RPMI8226 (cell line): ENCODE data around the gene DYNLT4.
"Not testable (repeated sequence)": the region's sequence is repeated elsewhere in the genome, so short reads cannot be mapped to it uniquely, and the experiment has no call there.

Experiments used
- DNase-seq: peaks from one replicate; pipeline ENCODE4 v3.0.0-alpha.2; 2015

Gene DYNLT4

DNA sequence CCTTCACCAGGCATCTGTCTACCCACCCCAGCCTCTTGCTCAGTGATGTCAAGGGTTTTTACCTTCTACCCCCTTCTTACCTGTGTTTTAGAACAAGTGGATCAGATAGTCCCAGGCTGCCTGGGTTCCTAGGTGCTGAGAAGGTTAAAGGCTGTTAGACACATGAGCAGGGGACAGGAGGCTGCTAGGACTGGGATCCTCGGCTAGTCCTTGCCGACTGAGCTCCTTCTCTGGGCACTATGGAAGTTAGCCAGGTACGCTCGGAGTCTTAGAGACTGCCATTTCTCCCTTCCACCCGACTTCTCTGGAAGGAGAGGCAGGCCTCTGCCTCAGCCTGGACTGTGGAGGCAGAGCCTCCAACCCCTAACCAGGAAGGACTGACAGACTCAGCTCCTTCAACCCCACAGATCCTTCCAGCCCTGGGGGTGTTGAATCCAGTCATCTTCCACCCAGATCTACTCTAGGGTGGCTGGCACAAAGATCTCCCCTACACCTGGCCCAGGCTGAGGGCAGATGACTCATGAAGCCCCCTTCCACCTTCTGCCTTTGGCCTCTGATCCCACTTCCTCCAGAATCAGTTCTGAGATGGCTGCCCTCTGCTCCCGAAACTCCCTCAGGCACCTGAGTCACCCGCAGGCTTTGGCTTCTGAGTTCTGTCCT is at the start of gene DYNLT4:
Gene DYNLT4, minus strand, starts transcription at position 648 of the 660 bp plus-strand sequence. CDS start 683 bp downstream, outside the sequence.
- DNase-seq = no peak

DNA sequence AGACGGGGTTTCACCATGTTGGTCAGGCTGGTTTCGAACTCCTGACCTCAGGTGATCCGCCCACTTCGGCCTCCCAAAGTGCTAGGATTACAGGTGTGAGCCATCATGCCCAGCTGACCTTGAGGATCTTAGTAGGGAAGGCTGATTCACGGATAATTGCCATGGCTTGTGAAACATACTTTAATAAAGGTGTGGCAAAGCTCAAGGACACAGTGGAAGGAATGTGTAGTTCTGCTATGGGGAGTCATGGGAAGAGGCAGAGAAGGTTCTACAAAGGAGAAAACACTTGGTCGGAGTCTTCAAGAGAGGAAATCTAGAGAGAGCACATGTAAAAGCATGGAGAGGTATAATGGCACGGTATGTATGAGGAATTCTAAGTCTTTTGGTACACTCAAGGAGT is 48.6 kb upstream of the DYNLT4 start:
- no peak for DNase-seq

GRCh38 chr1:44854970-44855369 is 47.8 kb upstream of the DYNLT4 start:
- DNase-seq = no peak

DNA sequence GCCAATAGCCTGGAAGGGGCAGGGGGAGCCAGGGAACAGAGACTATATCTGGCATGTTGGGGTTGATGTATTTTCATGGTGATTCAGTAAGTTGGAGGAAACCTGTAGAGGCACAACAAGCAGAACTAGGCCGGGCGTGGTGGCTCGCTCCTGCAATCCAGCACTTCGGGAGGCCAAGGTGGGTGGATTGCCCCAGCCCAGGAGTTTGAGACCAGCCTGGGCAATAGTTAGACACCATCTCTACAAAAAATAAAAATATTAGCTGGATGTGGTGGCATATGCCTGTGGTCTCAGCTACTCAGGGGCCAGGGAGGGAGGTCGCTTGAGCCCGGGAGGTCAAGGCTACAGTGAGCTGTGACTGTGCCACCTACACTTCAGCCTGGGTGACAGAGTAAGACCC is 46.0 kb upstream of the DYNLT4 start:
- no peak for DNase-seq

GRCh38 chr1:44851308-44851707 is 44.2 kb upstream of the DYNLT4 start:
- DNase-seq = peak; percentile 56

- no peak for DNase-seq
These were observed 42.5 kb upstream of the DYNLT4 start for GRCh38 chr1:44849575-44850132.

DNA sequence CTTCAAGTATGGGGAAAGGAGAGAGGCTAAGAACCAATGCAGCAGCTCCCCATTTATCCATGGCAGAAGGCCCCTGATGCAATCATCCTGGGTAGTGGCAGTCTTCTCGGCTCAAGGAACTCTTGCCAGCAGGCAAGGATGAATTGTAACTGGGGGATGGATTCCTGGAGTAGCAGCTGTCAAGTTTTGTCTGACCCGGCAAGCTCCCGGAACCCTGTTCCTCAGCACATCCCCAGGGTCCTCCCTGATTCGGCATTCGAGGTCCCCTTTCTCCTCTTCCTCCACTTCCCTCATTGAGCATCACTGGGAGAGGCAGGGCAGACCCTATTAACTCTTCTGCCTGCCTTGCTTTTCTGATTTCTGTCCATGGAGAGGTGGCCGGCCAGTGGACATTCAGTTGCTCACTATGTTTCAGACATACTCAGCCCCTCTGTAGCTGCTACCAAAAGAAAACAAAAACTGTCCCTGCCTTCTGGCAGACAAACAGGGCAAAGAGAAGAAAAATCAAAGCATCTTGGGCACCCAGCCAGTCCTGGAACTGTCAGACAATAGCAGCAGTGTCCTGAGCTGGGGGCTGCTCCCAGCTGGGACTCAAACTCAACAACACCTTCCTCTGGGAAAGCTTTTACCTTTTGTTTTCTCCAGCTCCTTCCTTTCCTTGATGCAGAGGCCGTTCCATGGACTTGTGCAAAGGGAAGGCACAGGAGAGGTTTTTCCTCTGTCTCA is 41.5 kb upstream of the DYNLT4 start:
- DNase-seq = no peak

- DNase-seq = no peak
These were observed 40.7 kb upstream of the DYNLT4 start for GRCh38 chr1:44847845-44848244.

DNA sequence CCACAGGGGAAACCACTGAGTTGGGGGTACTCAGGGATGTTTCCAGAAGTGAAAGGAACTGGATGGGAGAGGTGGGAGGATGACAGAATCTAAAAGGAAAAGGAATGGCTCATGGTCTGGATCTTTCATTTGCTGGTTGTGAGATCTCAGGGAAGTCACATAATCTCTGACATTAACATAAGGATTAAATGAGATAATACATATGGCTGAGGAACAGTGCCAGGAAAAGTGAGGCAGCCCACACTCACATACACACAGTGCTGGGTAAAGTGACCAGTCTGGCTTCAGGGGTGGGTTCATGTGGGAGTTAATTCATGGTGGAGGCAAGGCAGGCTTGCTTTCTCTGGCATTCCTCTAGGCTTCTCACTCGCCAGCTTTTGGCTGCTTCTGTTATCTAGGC is 39.8 kb upstream of the DYNLT4 start:
- DNase-seq = no peak

GRCh38 chr1:44842862-44843655 is 35.9 kb upstream of the DYNLT4 start, which contains the start of gene PTCH2:
PTCH2 (minus strand) TSS chr1:44843253; CDS start chr1:44842932, 321 bp downstream.
- DNase-seq = no peak

- DNase-seq = no peak
These were observed 35.3 kb upstream of the DYNLT4 start for GRCh38 chr1:44842486-44842861.

DNA sequence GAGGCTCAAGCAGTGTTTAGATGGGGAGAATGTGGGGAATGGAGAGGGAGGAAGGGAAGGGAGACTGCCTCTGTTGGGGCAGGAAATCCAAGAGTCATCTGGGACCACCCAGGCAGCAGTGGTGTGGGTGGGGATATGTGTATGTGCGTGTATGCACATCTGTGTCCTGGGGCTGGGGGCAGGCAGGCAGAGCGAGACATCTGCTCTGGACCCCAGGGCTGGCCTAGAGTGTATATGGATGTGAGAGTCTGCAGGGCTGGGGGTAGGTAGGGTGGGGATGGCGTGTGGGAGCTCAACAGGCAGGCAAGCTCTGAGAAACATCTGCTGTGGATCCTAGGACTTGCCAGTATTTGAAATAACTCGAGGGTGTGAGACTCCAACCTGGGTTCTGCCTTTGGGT is 32.4 kb upstream of the DYNLT4 start:
- no peak for DNase-seq

- not testable (repeated sequence) for DNase-seq
These were observed 31.1 kb upstream of the DYNLT4 start for GRCh38 chr1:44838294-44838693.

DNA sequence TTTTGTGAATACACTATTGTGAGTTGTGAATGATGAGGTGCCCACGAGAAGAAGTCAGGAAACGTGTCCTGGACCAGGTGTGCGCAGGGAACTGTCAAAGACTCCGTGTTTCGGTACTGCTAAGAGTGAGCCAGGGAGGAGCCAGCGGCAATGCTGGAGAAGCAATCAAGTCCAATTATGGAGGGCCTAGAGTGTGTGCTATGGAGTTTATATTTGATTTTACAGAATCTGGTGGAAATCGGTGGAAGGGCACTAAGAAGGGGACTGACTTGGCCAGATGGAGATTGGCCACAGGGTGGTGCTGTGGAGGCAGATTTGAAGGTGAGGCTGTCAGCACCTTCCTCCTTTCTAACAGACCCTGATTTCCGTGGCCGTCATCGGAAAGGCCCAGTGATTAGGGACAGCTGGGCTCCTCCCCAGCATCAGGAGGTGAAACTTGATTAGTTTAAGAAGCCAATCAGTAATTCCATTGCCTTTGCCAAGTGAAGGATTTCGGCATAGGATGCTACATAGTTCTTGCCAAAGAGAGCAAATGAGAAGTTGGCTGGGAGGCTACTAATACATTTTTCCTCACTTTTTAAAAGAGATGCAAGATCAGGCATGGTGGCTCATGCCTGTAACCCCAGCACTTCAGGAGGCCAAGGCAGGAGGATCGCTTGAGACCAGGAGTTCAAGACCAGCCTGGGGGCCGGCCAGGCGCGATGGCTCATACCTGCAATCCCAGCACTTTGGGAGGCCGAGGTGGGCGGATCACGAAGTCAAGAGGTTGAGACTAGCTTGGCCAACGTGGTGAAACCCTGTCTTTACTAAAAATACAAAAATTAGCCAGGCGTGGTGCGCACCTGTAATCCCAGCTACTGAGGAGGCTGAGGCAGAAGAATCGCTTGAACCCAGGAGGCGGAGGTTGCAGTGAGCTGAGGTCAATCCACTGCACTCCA is 28.9 kb upstream of the DYNLT4 start:
- DNase-seq = peak; percentile 90

- DNase-seq = no peak
These were observed 27.2 kb upstream of the DYNLT4 start for GRCh38 chr1:44834328-44834727.

- no peak for DNase-seq
These were observed 25.0 kb upstream of the DYNLT4 start for GRCh38 chr1:44832056-44832705.

DNA sequence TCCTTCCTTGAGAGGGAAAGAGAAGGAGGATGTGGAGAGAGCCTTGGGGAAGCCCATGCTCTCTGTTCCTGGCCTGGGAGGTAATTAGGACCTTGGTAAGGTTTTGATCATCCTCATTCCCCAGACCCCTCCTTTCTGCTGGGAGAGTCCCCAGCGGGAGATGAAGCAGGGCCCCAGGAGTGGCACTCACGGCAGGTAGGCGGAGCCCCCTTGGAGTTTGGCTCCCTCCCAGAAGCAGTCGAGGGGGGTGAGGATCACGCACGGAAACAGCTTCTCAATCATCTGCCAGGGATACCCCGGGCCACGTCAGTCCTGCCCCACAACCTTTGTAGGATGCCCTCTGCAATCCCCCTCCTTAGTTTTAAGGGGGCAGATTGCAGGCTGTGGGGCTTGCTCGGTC is 24.4 kb upstream of the DYNLT4 start:
- no peak for DNase-seq

GRCh38 chr1:44830900-44831304 is 23.8 kb upstream of the DYNLT4 start:
- DNase-seq = no peak

DNA sequence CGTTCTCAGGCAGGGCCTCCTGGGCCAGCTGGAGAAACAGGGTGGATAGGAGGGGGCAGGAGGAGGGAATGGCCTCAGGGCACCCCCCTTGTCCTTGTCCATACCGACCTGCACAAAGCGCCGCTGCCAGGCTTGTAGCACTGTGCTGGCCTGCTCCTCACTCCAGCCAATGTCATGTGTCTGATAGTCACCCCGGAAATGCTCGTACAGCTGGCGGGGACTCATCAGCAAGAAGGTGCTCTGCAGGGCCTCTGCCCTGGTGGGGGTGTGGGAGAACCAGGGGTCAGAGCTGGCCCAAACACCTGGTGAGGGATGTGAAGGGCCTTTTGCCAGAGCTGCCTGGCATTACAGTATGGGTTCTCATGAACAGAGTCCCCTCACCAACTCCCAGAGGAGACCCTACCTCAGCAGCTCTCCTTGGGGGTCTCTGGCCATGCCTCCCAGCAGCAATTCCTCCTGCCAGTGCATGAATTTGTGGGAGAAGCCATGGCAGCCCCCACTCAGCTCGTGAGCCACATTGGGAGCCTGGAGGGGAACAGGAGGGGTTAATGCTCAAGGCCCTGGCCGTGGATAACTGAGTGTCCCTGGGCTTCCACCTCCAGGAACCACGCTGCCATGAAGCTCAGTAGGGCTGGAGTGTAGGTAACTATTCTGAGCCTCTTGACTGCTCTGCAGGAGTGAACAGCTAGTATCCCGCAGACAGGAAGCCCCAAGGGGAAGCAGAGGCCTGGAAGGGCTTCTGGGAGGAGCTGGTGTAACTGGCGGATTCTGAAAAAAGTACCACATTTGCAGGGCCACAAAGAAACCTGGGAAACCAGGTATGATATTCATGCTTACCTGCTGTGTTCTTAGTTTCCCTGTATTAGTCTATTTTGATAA is 22.6 kb upstream of the DYNLT4 start:
- DNase-seq = no peak

DNA sequence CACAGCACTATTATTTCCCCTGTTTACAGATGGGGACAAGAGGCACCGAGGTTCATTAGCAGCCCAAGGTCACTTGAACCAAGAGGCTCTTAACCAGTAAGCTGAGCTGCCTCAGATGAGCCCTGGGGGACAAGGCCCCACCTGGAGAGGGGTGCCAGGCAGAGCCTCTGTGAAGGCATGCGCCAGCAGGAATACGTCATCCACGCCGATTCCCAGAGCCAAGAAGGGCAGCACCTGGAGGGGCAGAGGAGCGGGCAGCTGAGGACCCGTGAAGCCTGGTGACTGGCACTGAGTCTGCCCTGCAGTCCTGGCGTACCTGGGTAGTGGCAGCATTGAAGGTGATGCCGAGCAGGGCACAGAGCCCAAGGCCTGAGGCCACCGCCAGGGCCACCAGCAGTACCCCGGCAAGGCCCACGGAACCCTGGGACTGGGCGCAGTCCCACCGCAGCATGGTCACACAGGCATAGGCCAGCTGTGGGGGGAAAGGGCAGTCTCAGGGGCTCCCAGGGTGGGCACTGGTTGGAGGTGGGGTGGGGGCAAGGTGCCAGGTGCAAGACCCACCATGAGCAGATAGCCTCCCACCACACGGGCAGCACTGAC is 21.8 kb upstream of the DYNLT4 start:
- no peak for DNase-seq
